Peyer's patch (tissue), 4 donors: ENCODE measurements around the gene AJUBA. TPM values are rescaled to one million over a fixed set of nuclear protein-coding genes. Genes with fewer than 3 reads are reported as not detected.

Experiments used
- DNase-seq, 3 donors: peaks; one replicate each; pipeline ENCODE4 v3.0.0-alpha.2; 2017 to 2019
- H3K27ac ChIP-seq, 4 donors: fragments of 200-600 bp; sonication (generic); one replicate each; pipeline ENCODE4 v1.5.1; 2016 to 2019
- H3K27me3 ChIP-seq, 2 donors: fragments of 200-600 bp; sonication (generic); one replicate each; pipeline ENCODE4 v1.5.1; 2019
- H3K36me3 ChIP-seq, 3 donors: fragments of 200-600 bp; sonication (generic); one replicate each; pipeline ENCODE4 v1.5.1; 2016 to 2019
- H3K4me1 ChIP-seq, 4 donors: fragments of 200-600 bp; sonication (generic); one replicate each; pipeline ENCODE4 v1.5.1; 2016 to 2019
- H3K4me3 ChIP-seq, 4 donors: fragments of 200-600 bp; sonication (generic); 1 replicate in 3 of 4; 2 replicates in 1 of 4; pipeline ENCODE4 v1.5.1; 2016 to 2019; ENCODE audit warnings: mild to moderate bottlenecking in 1 of 4
- H3K9me3 ChIP-seq, 4 donors: fragments of 200-600 bp; sonication (generic); one replicate each; pipeline ENCODE4 v1.5.1; 2016 to 2019; ENCODE audit warnings: mild to moderate bottlenecking in 1 of 4
- CTCF ChIP-seq, 6 experiments: fragments of 450-650 bp in 4 of 6; fragments of 200-600 bp in 2 of 6; sonication (generic) in 1 of 6; IDR thresholded peaks; one replicate each; pipeline ENCODE4 v1.5.1; 2017 to 2019; ENCODE audit warnings: antibody characterized with exemption in 6 of 6, mild to moderate bottlenecking in 3 of 6, moderate library complexity in 1 of 6
- POLR2A ChIP-seq, 2 donors: fragments of 450-650 bp; IDR thresholded peaks; one replicate each; pipeline ENCODE4 v1.5.1; 2017; ENCODE audit warnings: antibody characterized with exemption in 2 of 2, mild to moderate bottlenecking in 2 of 2, moderate library complexity in 2 of 2
- total RNA-seq, 4 donors: library from RNA; depleted of rRNA; stranded (reverse); fragments of >200 nt; gene quantifications; one replicate each; pipeline ENCODE4 v1.1.0, GENCODE V29; 2016

The AJUBA gene
- total RNA-seq, 4 donors from 2014 or later: 0.70 to 3.3 (median 2.4) TPM

GRCh38 chr14:22929104-22929960 is 53.0 kb downstream of the AJUBA start, which contains the start of gene PRMT5:
TSS of gene PRMT5 (minus strand) at chr14:22929376. CDS start at chr14:22929361, 15 bp downstream.
- H3K4me1 ChIP-seq: peaks cover 0 to 18% (median 5%) of the 10 kb centered on the region in 4 donors
- TF ChIP-seq POLR2A (IDR thresholded peaks at IDR 0.05) (peak; percentile 43 to 64), CTCF (IDR thresholded peaks at IDR 0.05) (peak in 1 of 6 experiments; percentile 12)
- no peaks in the 10 kb centered on the region for H3K9me3 ChIP-seq
- no peaks in the 10 kb centered on the region for H3K27me3 ChIP-seq
- peak; percentile 98 to 100 (median 98) for DNase-seq
- H3K36me3 ChIP-seq: peaks cover 0 to 24% (median 0%) of the 10 kb centered on the region in 3 donors
- peak within 1 kb of the TSS; percentile 65 to 92 (median 80) for H3K4me3 ChIP-seq
- peak within 1 kb of the TSS; percentile 79 to 88 (median 86) for H3K27ac ChIP-seq

GRCh38 chr14:22928237-22929103 is 53.9 kb downstream of the AJUBA start:
- no peak for DNase-seq

GRCh38 chr14:22926316-22926715 is 56.0 kb downstream of the AJUBA start:
- Histone ChIP-seq H3K4me1 (peaks cover 0 to 18% (median 5%) of the 10 kb centered on the region in 4 donors), H3K27ac (no peak overlapping the region), H3K4me3 (no peak overlapping the region), H3K27me3 (no peaks in the 10 kb centered on the region), H3K36me3 (peaks cover 0 to 45% (median 0%) of the 10 kb centered on the region in 3 donors), H3K9me3 (no peaks in the 10 kb centered on the region)
- DNase-seq: no peak
- TF ChIP-seq CTCF (IDR thresholded peaks at IDR 0.05) (no peak), POLR2A (IDR thresholded peaks at IDR 0.05) (no peak)

More at GRCh38 chr14:22928237-22929103, 53.9 kb downstream of the AJUBA start:
- TF ChIP-seq CTCF (IDR thresholded peaks at IDR 0.05) (no peak), POLR2A (IDR thresholded peaks at IDR 0.05) (no peak)
- peaks cover 0 to 18% (median 5%) of the 10 kb centered on the region in 4 donors for H3K4me1 ChIP-seq
- H3K9me3 ChIP-seq: no peaks in the 10 kb centered on the region
- peak overlapping the region; percentile 77 to 88 (median 84) for H3K27ac ChIP-seq
- peaks cover 0 to 33% (median 0%) of the 10 kb centered on the region in 3 donors for H3K36me3 ChIP-seq
- H3K4me3 ChIP-seq: peak overlapping the region; percentile 65 to 92 (median 80)
- H3K27me3 ChIP-seq: no peaks in the 10 kb centered on the region

- DNase-seq: no peak
- Histone ChIP-seq H3K27me3 (no peaks in the 10 kb centered on the region), H3K36me3 (peaks cover 0 to 50% (median 0%) of the 10 kb centered on the region in 3 donors), H3K27ac (no peak overlapping the region), H3K9me3 (no peaks in the 10 kb centered on the region), H3K4me1 (peaks cover 0 to 18% (median 5%) of the 10 kb centered on the region in 4 donors), H3K4me3 (no peak overlapping the region)
- TF ChIP-seq CTCF (IDR thresholded peaks at IDR 0.05): no peak
- TF ChIP-seq POLR2A (IDR thresholded peaks at IDR 0.05): no peak
These were observed 56.8 kb downstream of the AJUBA start for GRCh38 chr14:22925513-22925912.

- DNase-seq: no peak
- Histone ChIP-seq H3K36me3 (peaks cover 0 to 54% (median 0%) of the 10 kb centered on the region in 3 donors), H3K27ac (no peak overlapping the region), H3K27me3 (no peaks in the 10 kb centered on the region), H3K4me1 (peaks cover 0 to 23% (median 5%) of the 10 kb centered on the region in 4 donors), H3K9me3 (no peaks in the 10 kb centered on the region), H3K4me3 (no peak overlapping the region)
- TF ChIP-seq POLR2A (IDR thresholded peaks at IDR 0.05) (no peak), CTCF (IDR thresholded peaks at IDR 0.05) (no peak)
These were observed 58.6 kb downstream of the AJUBA start for GRCh38 chr14:22923746-22924145.
